ENCODE results near the gene CDT1.

The CDT1 gene

DNA sequence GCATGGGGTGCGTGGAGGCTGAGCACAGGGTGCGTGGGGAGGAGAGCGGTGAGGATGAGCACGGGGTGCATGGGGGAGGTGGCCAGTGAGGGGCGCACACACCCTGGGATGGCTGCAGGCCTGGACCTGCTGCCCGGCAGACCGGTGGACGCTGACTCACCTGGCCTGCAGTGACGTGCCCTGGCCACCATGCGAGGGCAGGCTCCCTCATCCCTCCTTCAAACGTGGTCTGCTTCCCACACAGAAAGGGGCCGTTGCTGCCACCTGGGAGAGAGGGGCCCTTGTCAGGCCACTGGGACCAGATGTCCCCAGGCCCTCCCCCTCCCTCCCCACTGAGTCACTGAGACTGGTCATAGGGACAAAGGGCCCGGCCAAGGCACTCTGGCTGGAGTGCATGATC is 28.2 kb downstream of the CDT1 start:
- Mint-ChIP-seq H3K36me3 (ENCODE audit: low read depth) (no peaks in the 10 kb centered on the region), H3K9me3 (no peaks in the 10 kb centered on the region), H3K4me1 (peaks cover 13% of the 10 kb centered on the region), H3K4me3 (no peak overlapping the region), H3K27ac (no peak overlapping the region), H3K27me3 (ENCODE audit: low read depth, poor library complexity) (peaks cover 11% of the 10 kb centered on the region)
- no peak for DNase-seq
- no peak for TF ChIP-seq CTCF (IDR thresholded peaks at IDR 0.05)

DNA sequence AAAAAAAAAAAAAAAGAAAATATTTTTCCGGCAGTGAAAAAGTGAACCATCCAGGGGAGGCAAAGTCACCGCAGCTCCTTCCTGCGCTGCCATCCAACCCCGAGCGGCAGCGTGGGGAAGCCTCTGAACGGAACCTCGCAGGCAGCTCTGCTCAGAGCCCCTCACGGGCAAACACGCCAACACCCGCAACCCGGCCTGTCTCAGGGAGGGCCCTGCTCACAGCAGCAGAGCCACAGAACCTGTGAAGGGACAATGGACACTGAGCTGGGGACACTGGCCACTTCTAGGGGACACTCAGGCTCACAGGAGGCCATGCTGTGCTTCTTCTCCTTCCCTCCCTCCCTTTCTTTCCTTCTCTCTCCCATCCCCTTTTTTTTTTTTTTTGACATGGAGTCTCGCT is 29.5 kb downstream of the CDT1 start:
- H3K9me3 Mint-ChIP-seq: no peaks in the 10 kb centered on the region
- peaks cover 11% of the 10 kb centered on the region for H3K27me3 Mint-ChIP-seq (ENCODE audit: low read depth, poor library complexity)
- H3K36me3 Mint-ChIP-seq (ENCODE audit: low read depth): no peaks in the 10 kb centered on the region
- no peak for DNase-seq
- peaks cover 13% of the 10 kb centered on the region for H3K4me1 Mint-ChIP-seq
- H3K4me3 Mint-ChIP-seq: no peak overlapping the region
- no peak overlapping the region for H3K27ac Mint-ChIP-seq
- TF ChIP-seq CTCF (IDR thresholded peaks at IDR 0.05): no peak

DNA sequence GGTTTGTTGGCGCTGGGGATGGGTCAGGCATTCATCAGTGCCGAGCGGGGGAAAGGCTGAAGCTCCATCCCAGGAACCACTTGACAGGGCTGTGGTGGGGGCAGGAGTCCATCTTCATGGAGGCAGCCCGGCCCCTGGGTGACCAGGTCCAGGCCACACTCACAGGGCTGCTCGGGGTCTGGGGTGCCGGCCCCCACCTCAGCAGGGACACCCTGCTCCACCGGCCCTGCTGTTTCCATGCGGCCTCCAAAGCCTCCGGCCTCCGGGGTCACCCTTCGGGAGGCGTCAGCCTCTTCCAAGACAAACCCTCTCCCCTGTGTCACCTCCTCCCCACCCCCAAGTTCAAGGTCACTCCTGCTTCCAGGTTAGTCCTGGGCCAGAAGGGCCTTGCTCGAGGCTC is 31.1 kb downstream of the CDT1 start:
- Mint-ChIP-seq H3K9me3 (no peaks in the 10 kb centered on the region), H3K27ac (no peak overlapping the region), H3K36me3 (ENCODE audit: low read depth) (no peaks in the 10 kb centered on the region), H3K4me3 (no peak overlapping the region), H3K4me1 (peaks cover 13% of the 10 kb centered on the region), H3K27me3 (ENCODE audit: low read depth, poor library complexity) (peaks cover 9% of the 10 kb centered on the region)
- TF ChIP-seq CTCF (IDR thresholded peaks at IDR 0.05): no peak
- no peak for DNase-seq

DNA sequence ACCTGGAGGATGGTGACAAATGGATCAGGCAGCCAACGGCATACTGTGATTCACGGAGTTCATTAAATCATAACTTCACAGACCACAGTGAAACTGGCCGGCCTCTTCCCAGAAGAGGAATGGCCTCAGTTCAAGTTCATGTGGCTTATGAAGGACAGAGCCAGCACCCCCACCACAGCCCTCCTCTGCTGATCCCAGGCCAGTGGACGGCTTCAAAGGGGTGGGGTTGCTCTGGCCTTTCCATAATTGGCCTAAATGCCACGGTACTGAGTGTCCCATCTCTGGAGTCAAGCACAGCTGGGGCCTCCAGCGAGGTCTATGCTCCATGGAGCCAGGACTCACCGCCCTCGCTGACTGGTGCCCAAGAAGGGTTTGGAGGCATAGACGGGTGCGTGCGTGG is 31.8 kb downstream of the CDT1 start:
- H3K36me3 Mint-ChIP-seq (ENCODE audit: low read depth): no peaks in the 10 kb centered on the region
- H3K27ac Mint-ChIP-seq: peak overlapping the region; percentile 59
- H3K9me3 Mint-ChIP-seq: no peaks in the 10 kb centered on the region
- TF ChIP-seq CTCF (IDR thresholded peaks at IDR 0.05): no peak
- H3K4me1 Mint-ChIP-seq: peaks cover 8% of the 10 kb centered on the region
- no peak for DNase-seq
- H3K4me3 Mint-ChIP-seq: no peak overlapping the region
- peaks cover 9% of the 10 kb centered on the region for H3K27me3 Mint-ChIP-seq (ENCODE audit: low read depth, poor library complexity)

GRCh38 chr16:88835818-88836217 is 32.2 kb downstream of the CDT1 start:
- no peak for TF ChIP-seq CTCF (IDR thresholded peaks at IDR 0.05)
- no peaks in the 10 kb centered on the region for H3K36me3 Mint-ChIP-seq (ENCODE audit: low read depth)
- peaks cover 9% of the 10 kb centered on the region for H3K27me3 Mint-ChIP-seq (ENCODE audit: low read depth, poor library complexity)
- no peak overlapping the region for H3K4me3 Mint-ChIP-seq
- no peaks in the 10 kb centered on the region for H3K9me3 Mint-ChIP-seq
- H3K27ac Mint-ChIP-seq: no peak overlapping the region
- H3K4me1 Mint-ChIP-seq: peaks cover 6% of the 10 kb centered on the region
- DNase-seq: no peak

- peaks cover 6% of the 10 kb centered on the region for H3K4me1 Mint-ChIP-seq
- no peak overlapping the region for H3K27ac Mint-ChIP-seq
- no peaks in the 10 kb centered on the region for H3K9me3 Mint-ChIP-seq
- no peak for DNase-seq
- H3K4me3 Mint-ChIP-seq: no peak overlapping the region
- no peak for TF ChIP-seq CTCF (IDR thresholded peaks at IDR 0.05)
- peaks cover 9% of the 10 kb centered on the region for H3K27me3 Mint-ChIP-seq (ENCODE audit: low read depth, poor library complexity)
- H3K36me3 Mint-ChIP-seq (ENCODE audit: low read depth): no peaks in the 10 kb centered on the region
Measured at GRCh38 chr16:88836791-88837190, 33.2 kb downstream of the CDT1 start.
